HepG2 (cell line): ENCODE results near the gene DDX19B.

Experiments
- BRD4 ChIP-seq: sonication (generic); formaldehyde crosslinking; IDR thresholded peaks from 2 replicates; pipeline ENCODE4 v1.4.0; 2020; ENCODE audit warnings: missing genetic modification reagents
- FOXA1 ChIP-seq, 2 experiments: fragments of 450-650 bp in 1 of 2; sonication (generic) in 1 of 2; formaldehyde crosslinking in 1 of 2; IDR thresholded peaks; 2 replicates each; pipeline versions ENCODE4 v1.4.0 to v1.6.1; 2016 to 2020; ENCODE audit warnings: missing genetic modification reagents in 1 of 2
- HDAC6 ChIP-seq: fragments of 200-600 bp; sonication (generic); IDR thresholded peaks from 2 replicates; pipeline ENCODE4 v1.7.0; 2017; ENCODE audit warnings: mild to moderate bottlenecking, antibody characterized with exemption, low read length, low read depth
- HNRNPH1 ChIP-seq: fragments of 200-400 bp; formaldehyde crosslinking; optimal IDR thresholded peaks from 2 replicates; pipeline ENCODE3; 2017; ENCODE audit warnings: mild to moderate bottlenecking, low read depth, low read length
- MBD4 ChIP-seq: IDR thresholded peaks from 2 replicates; pipeline ENCODE4 v1.6.1; 2012; ENCODE audit warnings: low read length, inconsistent platforms, borderline replicate concordance
- SAFB2 ChIP-seq: sonication (generic); formaldehyde crosslinking; IDR thresholded peaks from 2 replicates; pipeline ENCODE4 v1.5.1; 2020; ENCODE audit warnings: missing genetic modification reagents, low read depth, mild to moderate bottlenecking, borderline replicate concordance
- TCF7L2 ChIP-seq: IDR thresholded peaks from 2 replicates; pipeline ENCODE4 v1.6.1; 2011; ENCODE audit warnings: mild to moderate bottlenecking, low read depth, low read length, moderate library complexity
- ZNF256 ChIP-seq: sonication (generic); formaldehyde crosslinking; conservative IDR thresholded peaks from 2 replicates; pipeline ENCODE4 v1.4.0; 2020; ENCODE audit warnings: missing genetic modification reagents
- ZNF274 ChIP-seq: sonication (generic); formaldehyde crosslinking; IDR thresholded peaks from 2 replicates; pipeline ENCODE4 v1.5.1; 2020; ENCODE audit warnings: mild to moderate bottlenecking, missing genetic modification reagents
- ZNF672 ChIP-seq: sonication (generic); formaldehyde crosslinking; IDR thresholded peaks from 2 replicates; pipeline ENCODE4 v1.8.1; 2022; ENCODE audit warnings: missing genetic modification reagents
- TF ChIP-seq, protein P1 (sequence below): sonication (generic); formaldehyde crosslinking; IDR thresholded peaks from 2 replicates; pipeline ENCODE4 v1.5.0; 2020; ENCODE audit warnings: mild to moderate bottlenecking, missing genetic modification reagents, moderate library complexity
- TF ChIP-seq, protein P2 (sequence below): sonication (generic); formaldehyde crosslinking; IDR thresholded peaks from 2 replicates; pipeline ENCODE4 v1.5.0; 2020; ENCODE audit warnings: missing genetic modification reagents

DNA sequence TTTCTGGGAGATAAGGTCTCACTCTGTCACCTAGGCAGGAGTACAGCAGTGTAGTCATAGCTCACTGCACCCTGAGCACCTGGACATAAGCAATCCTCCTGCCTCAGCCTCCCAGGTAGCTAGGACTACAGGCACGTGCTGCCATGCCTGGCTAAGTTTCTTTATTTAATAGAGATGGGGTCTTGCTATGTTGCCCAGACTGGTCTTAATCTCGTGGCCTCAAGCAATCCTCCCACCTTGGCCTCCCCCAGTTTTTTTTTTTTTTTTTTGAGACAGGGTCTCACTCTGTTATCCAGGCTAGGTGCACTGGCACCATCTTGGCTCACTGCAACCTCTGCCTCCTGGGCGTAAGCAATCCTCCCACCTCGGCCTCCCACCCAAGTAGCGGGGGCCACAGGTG, 21.1 kb downstream of the DDX19B start:
- TF ChIP-seq, protein P1, sequence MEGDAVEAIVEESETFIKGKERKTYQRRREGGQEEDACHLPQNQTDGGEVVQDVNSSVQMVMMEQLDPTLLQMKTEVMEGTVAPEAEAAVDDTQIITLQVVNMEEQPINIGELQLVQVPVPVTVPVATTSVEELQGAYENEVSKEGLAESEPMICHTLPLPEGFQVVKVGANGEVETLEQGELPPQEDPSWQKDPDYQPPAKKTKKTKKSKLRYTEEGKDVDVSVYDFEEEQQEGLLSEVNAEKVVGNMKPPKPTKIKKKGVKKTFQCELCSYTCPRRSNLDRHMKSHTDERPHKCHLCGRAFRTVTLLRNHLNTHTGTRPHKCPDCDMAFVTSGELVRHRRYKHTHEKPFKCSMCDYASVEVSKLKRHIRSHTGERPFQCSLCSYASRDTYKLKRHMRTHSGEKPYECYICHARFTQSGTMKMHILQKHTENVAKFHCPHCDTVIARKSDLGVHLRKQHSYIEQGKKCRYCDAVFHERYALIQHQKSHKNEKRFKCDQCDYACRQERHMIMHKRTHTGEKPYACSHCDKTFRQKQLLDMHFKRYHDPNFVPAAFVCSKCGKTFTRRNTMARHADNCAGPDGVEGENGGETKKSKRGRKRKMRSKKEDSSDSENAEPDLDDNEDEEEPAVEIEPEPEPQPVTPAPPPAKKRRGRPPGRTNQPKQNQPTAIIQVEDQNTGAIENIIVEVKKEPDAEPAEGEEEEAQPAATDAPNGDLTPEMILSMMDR, result no peak
- TF ChIP-seq SAFB2 (CRISPR knock-in tag) (no peak), HNRNPH1 (no peak), ZNF672 (CRISPR knock-in tag) (no peak), FOXA1 (IDR thresholded peaks at IDR 0.05) (no peak), FOXA1 (CRISPR knock-in tag; IDR thresholded peaks at IDR 0.05) (no peak), TCF7L2 (no peak), ZNF274 (CRISPR knock-in tag) (no peak), MBD4 (no peak), HDAC6 (no peak), BRD4 (CRISPR knock-in tag) (no peak), ZNF256 (no peak)
- TF ChIP-seq, protein P2, sequence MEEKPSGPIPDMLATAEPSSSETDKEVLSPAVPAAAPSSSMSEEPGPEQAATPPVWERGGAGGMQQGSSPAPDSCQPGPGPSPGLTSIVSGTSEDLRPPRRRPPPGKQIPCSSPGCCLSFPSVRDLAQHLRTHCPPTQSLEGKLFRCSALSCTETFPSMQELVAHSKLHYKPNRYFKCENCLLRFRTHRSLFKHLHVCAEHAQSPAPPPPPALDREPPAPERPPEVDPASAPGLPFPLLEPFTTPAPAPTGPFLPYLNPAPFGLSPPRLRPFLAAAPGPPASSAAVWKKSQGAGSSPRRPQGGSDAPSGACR (CRISPR knock-in tag), result no peak
